H9 (cell line): ENCODE results near the gene HEPH. TPM values are rescaled to one million over a fixed set of nuclear protein-coding genes. Genes with fewer than 3 reads are reported as not detected.

ENCODE experiments used
- DNase-seq: peaks from one replicate; pipeline ENCODE4 v3.0.0-alpha.2; 2017
- H2AFZ ChIP-seq: one replicate; pipeline ENCODE4 v1.6.1; 2013; ENCODE audit warnings: mild to moderate bottlenecking, low read length, control low read depth, moderate library complexity
- H2AK5ac ChIP-seq: 2 replicates; pipeline ENCODE4 v1.6.1; 2013; ENCODE audit warnings: low read length, control low read depth, mixed read lengths; ENCODE audit not compliant: insufficient read length
- H2BK120ac ChIP-seq: one replicate; pipeline ENCODE4 v1.6.1; 2013; ENCODE audit warnings: low read depth, mild to moderate bottlenecking, low read length, control low read depth, inconsistent platforms; ENCODE audit not compliant: poor library complexity, severe bottlenecking
- H2BK12ac ChIP-seq: 2 replicates; pipeline ENCODE4 v1.6.1; 2013; ENCODE audit warnings: low read length, control low read depth, mixed read lengths, low read depth; ENCODE audit not compliant: insufficient read length
- H2BK15ac ChIP-seq: 2 replicates; pipeline ENCODE4 v1.6.1; 2013; ENCODE audit warnings: low read depth, low read length, control low read depth
- H2BK20ac ChIP-seq: one replicate; pipeline ENCODE4 v1.6.1; 2013; ENCODE audit warnings: low read depth, mild to moderate bottlenecking, low read length, control low read depth, inconsistent platforms; ENCODE audit not compliant: poor library complexity, severe bottlenecking
- H2BK5ac ChIP-seq: 2 replicates; pipeline ENCODE4 v1.6.1; 2013; ENCODE audit warnings: low read length, control low read depth, mixed read lengths; ENCODE audit not compliant: insufficient read length
- H3K14ac ChIP-seq: 2 replicates; pipeline ENCODE4 v1.6.1; 2013; ENCODE audit warnings: low read length, control low read depth; ENCODE audit not compliant: insufficient read depth
- H3K18ac ChIP-seq: 2 replicates; pipeline ENCODE4 v1.6.1; 2013; ENCODE audit warnings: low read depth, mild to moderate bottlenecking, mixed read lengths, low read length, control low read depth; ENCODE audit not compliant: insufficient read length
- H3K23ac ChIP-seq: 2 replicates; pipeline ENCODE4 v1.6.1; 2013; ENCODE audit warnings: low read length, control low read depth, mixed read lengths, low read depth; ENCODE audit not compliant: insufficient read length
- H3K23me2 ChIP-seq: 2 replicates; pipeline ENCODE4 v1.6.1; 2013; ENCODE audit warnings: low read depth, mild to moderate bottlenecking, mixed read lengths, low read length, control low read depth; ENCODE audit not compliant: insufficient read length, poor library complexity, severe bottlenecking
- H3K27ac ChIP-seq: 2 replicates; pipeline ENCODE4 v1.5.1; 2013; ENCODE audit warnings: low read length, control low read depth, mixed read lengths, low read depth; ENCODE audit not compliant: insufficient read length
- H3K27me3 ChIP-seq: 2 replicates; pipeline ENCODE4 v1.6.1; 2013; ENCODE audit warnings: low read length, control low read depth, inconsistent platforms; ENCODE audit not compliant: insufficient read depth
- H3K4ac ChIP-seq: 2 replicates; pipeline ENCODE4 v1.6.1; 2013; ENCODE audit warnings: low read depth, mild to moderate bottlenecking, control low read depth, inconsistent platforms, low read length, moderate library complexity
- H3K4me1 ChIP-seq: 2 replicates; pipeline ENCODE4 v1.6.1; 2013; ENCODE audit warnings: low read length, control low read depth, inconsistent platforms; ENCODE audit not compliant: insufficient read depth
- H3K4me2 ChIP-seq: 2 replicates; pipeline ENCODE4 v1.6.1; 2013; ENCODE audit warnings: low read length, control low read depth, mixed read lengths; ENCODE audit not compliant: insufficient read length, insufficient read depth
- H3K56ac ChIP-seq: 2 replicates; pipeline ENCODE4 v1.6.1; 2013; ENCODE audit warnings: low read depth, mild to moderate bottlenecking, mixed read lengths, low read length, control low read depth; ENCODE audit not compliant: insufficient read length
- H3K79me1 ChIP-seq: 2 replicates; pipeline ENCODE4 v1.6.1; 2013; ENCODE audit warnings: low read depth, mild to moderate bottlenecking, moderate library complexity, low read length, control low read depth, inconsistent platforms; ENCODE audit not compliant: insufficient read depth, poor library complexity, severe bottlenecking
- H3K79me2 ChIP-seq: 2 replicates; pipeline ENCODE4 v1.6.1; 2013; ENCODE audit warnings: low read length, control low read depth, inconsistent platforms; ENCODE audit not compliant: insufficient read depth
- H3K9ac ChIP-seq: 2 replicates; pipeline ENCODE4 v1.6.1; 2013; ENCODE audit warnings: low read length, control low read depth, mixed read lengths; ENCODE audit not compliant: insufficient read length; ENCODE audit errors: extremely low read depth
- H3K9me3 ChIP-seq: one replicate; pipeline ENCODE4 v1.6.1; 2013; ENCODE audit warnings: low read depth, low read length, inconsistent platforms; ENCODE audit not compliant: control insufficient read depth
- H3T11ph ChIP-seq: one replicate; pipeline ENCODE4 v1.6.1; 2013; ENCODE audit warnings: mild to moderate bottlenecking, low read length, control low read depth, inconsistent platforms
- H4K20me1 ChIP-seq: one replicate; pipeline ENCODE4 v1.6.1; 2013; ENCODE audit not compliant: control insufficient read depth, insufficient read length, insufficient read depth
- H4K5ac ChIP-seq: 2 replicates; pipeline ENCODE4 v1.6.1; 2013; ENCODE audit warnings: low read depth, mild to moderate bottlenecking, mixed read lengths, low read length, control low read depth; ENCODE audit not compliant: insufficient read length
- H4K8ac ChIP-seq: replicated peaks from 2 replicates; pipeline ENCODE4 v1.6.1; 2013; ENCODE audit warnings: low read length, control low read depth, mixed read lengths, low read depth; ENCODE audit not compliant: insufficient read length
- H4K91ac ChIP-seq: 2 replicates; pipeline ENCODE4 v1.6.1; 2013; ENCODE audit warnings: low read depth, mild to moderate bottlenecking, moderate library complexity, mixed read lengths, low read length, control low read depth; ENCODE audit not compliant: insufficient read length
- H3K27ac Mint-ChIP-seq, 3 experiments: 2 replicates in 2 of 3; 3 replicates in 1 of 3; pipeline ENCODE4 v1.8.0; 2020 to 2021; ENCODE audit warnings: mixed read lengths in 3 of 3, mild to moderate bottlenecking in 1 of 3, moderate library complexity in 1 of 3
- H3K27me3 Mint-ChIP-seq: 2 replicates; pipeline ENCODE4 v1.8.0; 2021; ENCODE audit warnings: low read depth, mild to moderate bottlenecking, moderate library complexity, mixed read lengths
- H3K36me3 Mint-ChIP-seq, 3 experiments: 2 replicates in 2 of 3; 3 replicates in 1 of 3; pipeline ENCODE4 v1.8.0; 2020 to 2021; ENCODE audit warnings: low read depth in 3 of 3, mixed read lengths in 3 of 3; ENCODE audit not compliant: insufficient read depth in 1 of 3
- H3K4me1 Mint-ChIP-seq, 2 experiments: 2 replicates each; pipeline ENCODE4 v1.8.0; 2020; ENCODE audit warnings: mixed read lengths in 2 of 2
- H3K4me3 Mint-ChIP-seq, 2 experiments: 2 replicates in 1 of 2; 3 replicates in 1 of 2; pipeline ENCODE4 v1.8.0; 2020 to 2021; ENCODE audit warnings: mild to moderate bottlenecking in 2 of 2, mixed read lengths in 2 of 2, moderate library complexity in 1 of 2
- H3K9me3 Mint-ChIP-seq, 2 experiments: 2 replicates in 1 of 2; 3 replicates in 1 of 2; pipeline ENCODE4 v1.8.0; 2020; ENCODE audit warnings: mild to moderate bottlenecking in 2 of 2, mixed read lengths in 2 of 2, moderate library complexity in 1 of 2
- WGBS: extraction: QIAGEN DNeasy Blood & Tissue Kit; methylation state at CpG from one replicate; pipeline ENCODE4 v1.1.7; 2013; ENCODE audit warnings: missing lambda C conversion rate, low lambda C conversion rate, mixed read lengths; ENCODE audit not compliant: insufficient read length; ENCODE audit errors: extremely low coverage; 5-methylcytosine and 5-hydroxymethylcytosine counted together
- total RNA-seq: library from RNA; stranded (reverse); gene quantifications from 2 replicates; pipeline ENCODE4 v1.2.1, GENCODE V29; 2021
- TF ChIP-seq, protein P1 (sequence below): fragments of 200-600 bp; sonication (generic); conservative IDR thresholded peaks from 3 replicates; pipeline ENCODE4 v1.8.0; 2021; ENCODE audit warnings: antibody characterized with exemption, mild to moderate bottlenecking

HEPH gene
- total RNA-seq, 1 experiment from 2014 or later = 60.6 TPM

GRCh38 chrX:66144258-66144657 is 19.8 kb upstream of the HEPH start:
- TF ChIP-seq, protein P1, sequence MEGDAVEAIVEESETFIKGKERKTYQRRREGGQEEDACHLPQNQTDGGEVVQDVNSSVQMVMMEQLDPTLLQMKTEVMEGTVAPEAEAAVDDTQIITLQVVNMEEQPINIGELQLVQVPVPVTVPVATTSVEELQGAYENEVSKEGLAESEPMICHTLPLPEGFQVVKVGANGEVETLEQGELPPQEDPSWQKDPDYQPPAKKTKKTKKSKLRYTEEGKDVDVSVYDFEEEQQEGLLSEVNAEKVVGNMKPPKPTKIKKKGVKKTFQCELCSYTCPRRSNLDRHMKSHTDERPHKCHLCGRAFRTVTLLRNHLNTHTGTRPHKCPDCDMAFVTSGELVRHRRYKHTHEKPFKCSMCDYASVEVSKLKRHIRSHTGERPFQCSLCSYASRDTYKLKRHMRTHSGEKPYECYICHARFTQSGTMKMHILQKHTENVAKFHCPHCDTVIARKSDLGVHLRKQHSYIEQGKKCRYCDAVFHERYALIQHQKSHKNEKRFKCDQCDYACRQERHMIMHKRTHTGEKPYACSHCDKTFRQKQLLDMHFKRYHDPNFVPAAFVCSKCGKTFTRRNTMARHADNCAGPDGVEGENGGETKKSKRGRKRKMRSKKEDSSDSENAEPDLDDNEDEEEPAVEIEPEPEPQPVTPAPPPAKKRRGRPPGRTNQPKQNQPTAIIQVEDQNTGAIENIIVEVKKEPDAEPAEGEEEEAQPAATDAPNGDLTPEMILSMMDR = no peak
- Histone ChIP-seq H3K56ac (no peak overlapping the region), H3K27me3 (no peaks in the 10 kb centered on the region), H3K4ac (no peak overlapping the region), H3K9me3 (peaks cover 24% of the 10 kb centered on the region), H4K91ac (no peak overlapping the region), H2BK12ac (no peak overlapping the region), H2BK120ac (no peak overlapping the region), H2AFZ (no peak overlapping the region), H3K79me2 (no peaks in the 10 kb centered on the region), H2BK15ac (no peak overlapping the region), H3K14ac (no peak overlapping the region), H2AK5ac (no peak overlapping the region), H3K18ac (no peak overlapping the region), H3K4me2 (no peak overlapping the region), H3K79me1 (no peaks in the 10 kb centered on the region), H4K20me1 (no peaks in the 10 kb centered on the region), H4K5ac (no peak overlapping the region), H3K23ac (no peak overlapping the region), H4K8ac (no peak overlapping the region), H3K9ac (no peak overlapping the region), H3T11ph (no peak overlapping the region), H3K4me1 (no peaks in the 10 kb centered on the region), H2BK20ac (no peak overlapping the region), H2BK5ac (no peak overlapping the region), H3K23me2 (no peaks in the 10 kb centered on the region), H3K27ac (no peak overlapping the region)
- H3K27me3 Mint-ChIP-seq = no peaks in the 10 kb centered on the region; the same call in 1 of the 2 replicates
- DNase-seq = no peak
- no peaks in the 10 kb centered on the region for H3K4me1 Mint-ChIP-seq
- no peak overlapping the region for H3K27ac Mint-ChIP-seq
- H3K9me3 Mint-ChIP-seq = peaks cover 54 to 70% of the 10 kb centered on the region in 2 experiments
- no peak overlapping the region for H3K4me3 Mint-ChIP-seq
- no CpG with 5 or more reads among the region's 2 CpGs for WGBS
- H3K36me3 Mint-ChIP-seq = no peaks in the 10 kb centered on the region; a peak in 1 of 7 replicates
